NCI-H2227 treated with DMSO at 0.1 percent for 48 hours (cell line): Measurements from ENCODE around the gene TEX2.
"Not testable (repeated sequence)": the region's sequence is repeated elsewhere in the genome, so short reads cannot be mapped to it uniquely, and the experiment has no call there.

Experiments used
- DNase-seq: peaks from one replicate; lab custom pipeline; 2025; lab: John Stamatoyannopoulos, UW

TEX2 gene

DNA sequence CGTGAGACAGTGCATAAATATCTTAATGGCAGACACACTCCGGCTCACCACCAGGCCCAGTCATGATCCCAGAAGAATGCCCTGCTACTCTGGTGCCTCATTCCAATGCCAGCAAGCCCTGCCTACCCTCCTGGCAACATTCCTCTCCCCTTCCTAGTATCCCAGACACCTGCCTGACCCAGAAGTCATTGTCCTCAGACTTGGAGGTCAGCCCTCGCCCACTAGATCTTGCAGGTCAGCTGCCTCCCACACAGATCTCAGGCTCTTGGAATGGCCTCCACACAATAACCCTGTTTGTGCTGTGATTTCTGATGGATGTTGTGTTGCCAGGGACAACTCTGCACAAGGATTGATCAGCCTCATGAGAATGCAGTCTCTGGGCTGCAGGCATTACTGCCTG is 1.8 kb upstream of the TEX2 start:
- DNase-seq, result no peak

DNA sequence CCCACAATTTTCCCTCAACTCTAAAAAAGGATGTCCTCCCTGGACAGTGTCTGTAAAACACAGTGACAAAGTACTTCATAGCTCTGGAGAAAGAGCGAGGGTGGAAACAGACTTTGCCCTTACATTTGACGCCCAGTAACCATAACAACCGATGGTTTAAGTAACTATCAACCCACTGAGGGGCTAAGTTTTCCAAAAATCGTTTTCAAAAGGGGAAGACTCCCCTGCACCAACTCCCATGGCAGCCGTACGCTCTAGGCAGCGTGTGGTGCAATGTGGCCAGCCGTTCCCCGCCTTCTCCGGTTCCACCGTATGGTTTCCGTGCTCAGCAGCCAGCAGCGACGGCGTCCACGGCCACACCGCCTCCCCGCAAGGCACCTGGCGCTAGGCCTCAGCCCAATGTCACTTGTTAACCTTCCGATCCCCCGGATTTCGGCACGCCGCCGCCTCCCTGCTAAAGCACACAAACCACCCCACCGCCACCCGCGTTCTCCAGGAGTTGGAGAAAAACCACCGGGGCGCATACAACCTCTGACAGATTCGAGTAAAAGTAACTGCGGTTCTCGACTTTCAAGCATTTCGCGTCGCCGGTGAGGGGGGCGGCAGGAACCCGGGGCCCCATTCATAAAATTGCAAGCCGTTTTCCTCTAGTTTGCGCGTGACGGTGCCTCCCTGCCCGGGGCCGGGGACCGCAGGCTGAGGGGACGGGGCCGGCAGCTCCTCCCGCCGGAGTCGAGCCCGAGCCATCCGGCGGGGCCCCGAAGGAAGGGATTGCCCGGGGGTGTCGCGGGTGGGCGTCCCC is 661 bp downstream of the TEX2 start:
- no peak for DNase-seq

DNA sequence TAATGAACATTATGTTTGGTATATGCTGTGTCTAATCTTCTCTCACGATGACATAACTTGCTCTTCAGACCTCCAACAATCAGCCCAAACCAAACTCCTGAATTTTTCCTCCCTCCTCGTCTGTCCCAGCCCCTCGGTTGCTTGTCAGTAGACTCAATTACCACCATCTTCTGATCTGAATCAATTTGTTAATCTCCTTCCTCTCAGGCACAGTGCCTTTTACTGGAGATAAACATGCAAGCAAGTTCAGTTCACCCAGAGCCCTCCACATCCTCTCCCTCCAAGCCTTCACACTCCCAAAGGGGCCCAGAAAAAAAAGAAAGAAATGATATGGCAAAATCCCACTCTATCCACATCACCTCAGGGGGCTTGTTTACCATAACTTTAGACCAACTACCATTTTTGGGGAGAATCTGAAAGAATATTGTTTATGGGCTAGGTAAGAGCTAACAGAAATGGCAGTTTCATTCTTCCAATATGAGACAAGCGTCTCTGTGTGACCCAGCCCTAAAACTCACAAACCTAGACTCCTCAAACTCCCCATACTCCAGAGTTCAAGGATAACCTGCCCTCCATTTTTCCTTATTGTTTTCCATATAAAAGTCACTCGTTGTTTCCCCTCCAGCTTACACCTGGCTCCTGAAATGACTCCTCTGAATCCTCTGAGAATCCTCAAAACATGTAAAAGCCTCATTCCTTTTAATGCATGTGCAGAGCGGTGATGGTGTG is 1.5 kb downstream of the TEX2 start:
- DNase-seq, result no peak

DNA sequence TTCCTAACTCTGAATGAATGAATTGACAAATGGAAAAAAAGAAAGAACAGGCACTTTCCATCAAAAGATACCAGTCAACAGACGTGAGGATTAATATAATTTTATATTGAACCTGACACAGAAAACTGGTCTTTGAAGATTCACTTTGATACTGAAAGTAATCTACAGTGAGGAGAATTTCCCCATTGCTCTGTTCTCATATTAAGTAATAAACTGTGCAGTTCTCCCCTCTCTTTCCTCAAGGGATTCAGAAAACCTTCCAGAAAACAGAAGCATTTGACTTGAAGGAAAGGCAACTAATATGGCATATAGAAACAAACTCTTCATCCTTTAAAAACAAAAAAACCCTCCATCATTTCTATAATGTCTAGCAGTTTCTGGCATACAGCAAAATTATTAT is 2.2 kb downstream of the TEX2 start:
- DNase-seq, result no peak

DNA sequence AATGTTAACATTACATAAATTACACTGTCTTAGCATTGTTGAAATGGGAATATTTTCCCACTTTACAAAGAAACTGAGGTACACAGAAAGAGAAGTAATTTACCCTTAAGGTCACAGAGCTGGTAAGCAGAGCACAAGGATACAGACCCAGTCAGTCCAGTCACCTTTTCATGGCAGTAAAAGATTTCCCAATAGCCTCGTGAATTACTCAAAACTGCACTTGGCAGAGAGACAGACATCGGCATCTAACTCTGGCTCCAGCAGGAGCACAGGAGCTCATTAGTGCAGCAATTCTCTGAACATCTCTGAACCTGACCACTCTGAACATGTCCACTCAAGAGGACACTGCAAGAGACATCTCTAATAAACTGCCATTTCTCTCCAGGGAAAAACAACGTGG is 3.1 kb downstream of the TEX2 start:
- DNase-seq, result no peak

DNA sequence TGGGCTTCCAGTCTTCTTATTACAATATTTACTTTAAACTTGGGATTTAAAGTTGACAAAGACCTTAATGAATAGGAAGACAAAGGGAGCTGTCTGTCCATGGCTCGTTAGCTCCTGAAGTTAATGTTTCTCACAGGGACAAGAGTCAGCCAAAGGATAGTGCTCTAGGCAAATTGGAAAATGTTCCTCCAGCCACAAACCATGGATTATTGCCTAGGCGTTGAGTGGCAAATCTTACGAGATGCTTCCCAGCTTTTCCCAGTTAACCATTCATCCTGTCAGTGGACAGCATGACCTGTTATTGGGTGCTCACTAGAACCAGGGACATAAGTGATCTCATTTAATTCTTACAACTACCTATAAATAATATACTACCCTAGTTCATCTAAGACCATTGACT is 3.6 kb downstream of the TEX2 start:
- DNase-seq, result no peak

DNA sequence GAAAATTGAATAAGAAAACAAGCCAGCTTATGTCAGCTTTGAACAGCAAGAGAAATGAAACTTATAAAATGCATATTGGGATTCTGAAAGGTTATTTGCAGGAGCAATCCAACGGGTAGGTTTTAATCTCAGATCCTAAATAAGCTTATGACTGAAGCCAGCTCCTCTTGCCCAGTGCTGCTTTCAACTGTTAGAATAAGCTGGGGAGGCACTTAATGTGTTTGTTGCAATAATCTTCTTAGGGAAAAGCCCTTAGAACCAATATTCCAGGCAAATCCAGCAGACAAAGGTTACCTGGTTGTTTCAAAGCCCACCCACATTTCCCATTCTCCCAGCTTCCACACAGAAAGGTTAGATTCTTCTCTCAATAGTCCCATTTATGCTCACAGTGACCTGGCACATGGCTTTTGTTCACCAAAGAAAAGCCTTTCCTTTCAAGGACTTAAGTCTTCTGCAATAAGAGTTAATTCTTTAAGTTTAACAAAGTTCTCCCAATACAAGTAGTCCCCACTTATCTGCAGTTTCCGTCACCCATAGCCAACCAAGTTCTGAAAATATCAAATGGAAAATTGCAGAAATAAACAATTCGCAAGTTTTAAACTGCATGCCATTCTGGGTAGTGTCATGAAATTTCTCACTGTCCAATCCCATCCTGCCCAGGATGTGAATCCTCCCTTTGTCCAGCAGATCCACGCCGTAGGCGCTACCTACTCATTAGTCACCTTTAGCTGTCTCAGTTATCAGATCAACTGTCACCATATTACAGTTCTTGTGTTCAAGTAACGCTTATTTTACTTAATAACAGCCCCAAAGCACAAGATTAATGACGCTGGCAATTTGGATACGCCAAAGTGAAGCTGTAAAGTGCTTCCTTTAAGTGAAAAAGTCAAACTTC is 5.9 kb downstream of the TEX2 start:
- DNase-seq, result peak; percentile 22

DNA sequence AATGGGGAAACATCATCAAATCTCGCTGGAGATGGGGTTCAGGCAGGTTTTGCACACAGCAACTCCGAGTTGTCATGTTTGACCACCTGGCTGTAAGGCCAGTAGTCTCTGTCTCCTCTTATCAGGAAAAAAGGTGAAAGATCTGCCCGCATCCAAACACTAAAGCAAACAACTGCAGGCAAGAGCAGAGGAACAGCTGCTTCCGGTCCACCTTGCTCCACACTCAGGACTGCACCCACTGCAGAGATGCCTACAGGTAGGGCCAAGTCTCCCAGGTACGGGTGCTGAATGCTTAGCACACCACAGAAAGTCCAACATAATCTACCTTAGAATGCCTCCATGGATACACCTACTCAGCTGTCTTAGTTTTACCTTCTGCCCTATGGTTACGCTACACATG is 7.3 kb downstream of the TEX2 start:
- no peak for DNase-seq

DNA sequence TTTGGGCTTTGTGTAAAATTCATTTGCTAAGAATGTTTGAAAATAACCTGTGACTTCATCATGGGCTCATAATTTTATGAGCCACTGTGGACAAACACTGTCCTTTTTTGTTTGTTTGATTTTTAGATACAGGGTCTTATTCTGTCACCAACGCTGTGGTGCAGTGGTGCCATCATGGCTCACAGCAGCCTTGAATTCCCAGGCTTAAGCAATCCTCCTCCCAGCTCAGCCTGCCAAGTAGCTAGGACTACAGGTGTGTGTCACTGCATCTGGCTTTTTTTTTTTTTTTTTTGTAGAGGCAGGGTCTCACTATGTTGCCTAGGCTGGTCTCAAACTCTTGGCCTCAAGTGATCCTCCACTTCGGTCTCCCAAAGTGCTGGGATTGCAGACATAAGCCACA is 8.3 kb downstream of the TEX2 start:
- DNase-seq, result no peak

DNA sequence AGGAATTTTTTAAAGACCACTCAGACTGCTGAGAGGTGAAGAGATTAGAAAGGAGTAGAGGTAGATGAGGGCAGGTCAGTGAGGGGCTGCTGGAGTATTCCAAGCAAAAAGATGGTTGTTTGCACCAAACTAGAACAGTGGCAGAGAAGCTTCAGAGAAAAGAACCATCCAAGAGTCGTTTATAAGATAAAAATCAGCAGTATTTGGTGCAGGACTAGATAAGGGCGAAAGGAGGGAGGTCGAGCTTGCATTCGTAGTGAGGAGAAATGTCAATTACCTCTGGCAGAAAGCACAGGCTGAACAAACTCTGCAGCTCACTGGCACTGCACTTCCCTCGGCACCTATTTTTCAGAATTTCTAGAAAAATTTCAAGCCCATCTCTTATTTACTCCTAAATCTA is 9.6 kb downstream of the TEX2 start:
- no peak for DNase-seq

DNA sequence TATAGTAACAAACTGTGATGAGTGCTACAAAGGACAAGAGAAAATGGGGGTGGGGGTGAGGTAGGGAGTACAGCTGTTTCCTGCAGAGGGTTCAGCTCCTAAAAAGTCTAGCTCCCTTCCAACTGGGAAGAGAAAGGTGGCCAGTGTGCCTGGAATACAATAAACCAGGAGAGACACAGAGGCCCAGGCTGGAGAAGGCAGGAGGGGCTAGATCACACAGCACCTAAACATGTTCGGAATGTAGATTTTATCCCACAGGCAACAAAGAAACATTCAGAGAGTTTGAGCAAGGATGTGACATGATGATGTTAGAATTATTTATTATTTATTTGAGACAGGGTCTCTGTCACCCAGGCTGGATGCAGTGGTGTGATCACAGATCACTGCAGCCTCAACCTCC is 10.2 kb downstream of the TEX2 start:
- DNase-seq, result no peak

DNA sequence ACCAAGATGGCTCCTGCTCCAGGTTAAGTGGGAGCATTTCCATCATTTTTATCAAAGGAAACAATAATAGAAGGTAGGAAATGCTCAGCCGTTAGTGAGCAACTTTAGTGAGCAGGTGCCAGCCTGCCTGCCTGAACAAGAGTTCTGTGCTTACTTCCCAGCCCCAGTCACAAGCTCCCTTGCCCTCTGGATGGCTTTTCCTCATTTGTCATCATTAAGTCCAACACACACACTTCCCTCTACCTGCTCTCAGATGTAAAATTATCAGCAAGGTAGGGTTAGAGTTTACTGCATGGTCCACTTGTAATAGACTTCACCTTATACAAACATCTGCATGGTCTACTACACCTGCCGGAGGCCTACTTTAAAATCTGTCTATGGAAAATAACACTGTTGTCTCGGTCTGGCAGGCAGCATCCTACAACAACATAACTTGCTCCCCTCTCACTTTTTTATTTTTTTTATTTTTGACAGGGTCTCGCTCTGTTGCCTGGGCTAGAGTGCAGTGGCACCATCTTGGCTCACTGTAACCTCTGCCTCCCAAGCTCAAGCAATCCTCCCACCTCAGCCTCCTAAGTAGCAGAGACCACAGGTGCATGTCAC is 12.7 kb downstream of the TEX2 start:
- no peak for DNase-seq

DNA sequence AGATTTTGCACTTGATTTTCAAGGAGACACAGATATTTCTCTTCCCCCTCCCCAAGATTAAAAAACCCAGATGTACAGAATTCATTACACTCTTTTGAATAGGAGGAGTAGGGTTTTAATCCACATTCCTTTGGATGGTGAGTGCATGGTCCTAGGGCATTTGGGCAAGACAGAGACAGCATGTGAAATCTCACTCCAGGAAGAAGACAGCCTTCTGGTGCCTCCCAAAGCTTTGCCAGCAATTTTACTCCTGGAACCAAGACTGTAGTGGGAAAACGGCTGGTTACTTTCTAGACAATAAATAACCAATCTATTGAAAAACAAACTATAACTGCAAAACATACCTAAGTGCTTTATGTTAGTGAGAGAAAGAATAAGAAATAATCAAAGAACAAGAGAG is 15.2 kb downstream of the TEX2 start:
- DNase-seq, result no peak

DNA sequence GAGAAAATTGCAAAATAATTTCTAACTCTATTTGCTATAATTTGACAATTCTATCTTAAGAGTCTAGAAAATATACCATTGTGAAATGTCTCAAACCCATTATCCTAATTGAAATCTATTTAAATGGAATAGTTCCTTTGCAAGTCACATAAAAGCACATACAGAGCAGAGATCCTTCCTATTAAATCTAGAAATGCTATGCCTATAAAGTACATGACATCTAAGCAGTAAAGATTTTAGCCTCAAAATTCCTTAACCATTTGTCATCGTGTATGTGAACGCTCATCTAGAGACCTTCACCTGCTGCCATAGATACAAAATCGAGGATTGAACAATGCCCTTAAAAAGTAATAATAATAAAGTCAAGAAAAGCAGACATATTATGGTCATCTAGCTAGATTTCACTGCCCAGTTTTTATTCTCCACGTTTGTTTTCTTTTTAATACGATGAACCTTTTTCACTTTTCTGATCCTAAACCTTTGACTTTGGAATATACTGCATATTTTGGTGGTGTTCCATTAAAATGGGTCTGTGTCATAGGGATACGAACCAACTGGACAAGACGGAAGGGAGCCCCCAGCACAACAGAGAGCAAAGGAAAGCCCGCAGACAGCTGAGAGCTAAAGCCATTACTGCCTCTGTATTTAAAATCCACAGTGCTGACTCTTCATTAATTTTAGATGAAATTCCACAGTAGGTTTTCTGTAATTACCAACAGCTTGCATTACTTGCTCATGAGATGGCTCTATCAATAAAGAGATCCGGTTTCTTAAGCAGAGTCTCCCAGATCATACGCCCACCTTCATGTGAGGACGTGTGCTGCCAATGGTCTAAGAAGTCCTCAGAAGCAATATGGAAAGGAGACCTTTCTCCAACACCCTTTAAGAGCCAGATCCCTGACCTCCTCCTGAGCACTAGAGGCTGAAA is 17.6 kb downstream of the TEX2 start:
- DNase-seq, result peak; percentile 96

DNA sequence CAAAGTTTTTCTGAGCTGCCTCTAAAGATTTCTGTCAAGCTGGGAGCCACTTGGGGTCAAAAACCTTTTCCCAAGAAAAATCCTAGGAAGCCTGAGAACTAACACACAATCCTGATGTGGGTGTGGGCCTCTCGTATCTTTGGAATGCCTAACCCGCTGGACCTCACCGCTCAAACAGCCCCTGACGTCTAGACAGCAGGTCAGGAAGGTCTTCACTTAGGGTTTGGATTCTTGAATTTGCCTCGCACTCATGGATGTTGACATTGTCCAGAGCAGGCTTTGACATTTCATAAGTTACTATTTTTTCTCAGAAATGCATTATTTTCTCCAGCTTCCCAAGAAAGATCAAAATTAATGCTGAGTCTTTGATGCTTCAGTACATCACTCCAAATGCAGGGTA is 18.9 kb downstream of the TEX2 start:
- no peak for DNase-seq

DNA sequence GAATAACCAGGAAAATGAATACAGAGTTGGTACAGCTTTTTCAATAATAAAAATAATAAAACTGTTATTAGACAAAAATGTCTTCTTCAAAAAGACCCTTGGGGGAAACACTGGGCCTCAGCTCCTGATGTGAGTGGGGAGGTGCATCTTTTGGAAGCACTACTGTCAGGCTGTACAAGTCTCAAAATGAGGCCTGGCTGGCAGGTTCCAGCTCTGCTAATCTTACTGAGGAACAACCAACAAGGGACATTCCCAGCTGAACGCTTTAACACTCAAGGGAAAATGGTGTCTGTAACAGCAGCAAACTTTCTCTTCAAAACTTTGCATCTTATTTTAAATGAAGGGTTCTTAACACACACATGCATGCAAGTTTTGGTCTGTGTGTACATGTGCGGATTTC is 19.7 kb downstream of the TEX2 start:
- no peak for DNase-seq

DNA sequence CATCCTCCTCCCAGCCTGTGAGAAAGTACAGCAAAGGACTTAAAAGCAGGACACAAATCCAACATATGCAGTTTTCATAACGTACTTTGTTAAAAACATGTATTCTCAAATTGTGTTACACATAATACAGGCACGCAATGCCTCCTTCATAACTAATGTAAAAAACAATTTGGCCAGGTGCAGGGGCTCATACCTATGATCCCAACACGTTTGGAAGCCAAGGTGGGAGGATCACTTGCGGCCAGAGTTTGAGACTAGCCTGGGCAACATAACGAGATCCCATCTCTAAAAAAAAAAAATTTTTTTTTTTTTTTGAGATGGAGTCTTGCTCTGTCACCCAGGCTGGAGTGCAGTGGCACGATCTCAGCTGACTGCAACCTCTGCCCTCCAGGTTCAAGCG is 20.4 kb downstream of the TEX2 start:
- no peak for DNase-seq

DNA sequence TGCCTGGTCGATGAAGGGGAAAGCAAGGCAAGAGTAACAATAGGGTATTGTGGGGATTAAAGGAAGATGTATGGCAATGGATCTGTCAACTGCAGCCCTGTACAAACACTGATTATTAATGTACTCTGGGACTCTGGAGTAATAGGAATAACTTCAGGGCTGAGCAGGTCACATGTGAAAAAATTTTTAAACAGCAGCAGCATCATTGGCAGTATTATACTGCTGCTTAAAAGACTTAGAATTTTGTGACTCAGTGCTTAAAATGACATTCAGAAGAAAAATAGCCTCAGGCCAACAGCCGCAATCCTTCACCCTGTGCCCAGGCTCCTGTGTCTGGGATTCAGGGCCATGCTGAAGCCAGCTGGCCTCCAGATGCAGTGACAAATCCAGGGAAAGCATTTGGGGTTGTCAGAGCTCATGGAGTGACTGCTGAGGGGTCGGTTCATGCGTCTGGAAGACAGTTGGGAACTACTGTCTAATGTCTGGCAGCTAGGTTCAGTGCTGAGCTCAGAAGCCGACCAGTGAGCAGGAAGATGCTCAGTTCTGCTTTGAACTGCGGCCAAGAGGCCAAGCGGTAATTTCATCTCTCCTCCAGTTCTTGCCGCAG is 22.2 kb downstream of the TEX2 start:
- DNase-seq, result peak; percentile 27

DNA sequence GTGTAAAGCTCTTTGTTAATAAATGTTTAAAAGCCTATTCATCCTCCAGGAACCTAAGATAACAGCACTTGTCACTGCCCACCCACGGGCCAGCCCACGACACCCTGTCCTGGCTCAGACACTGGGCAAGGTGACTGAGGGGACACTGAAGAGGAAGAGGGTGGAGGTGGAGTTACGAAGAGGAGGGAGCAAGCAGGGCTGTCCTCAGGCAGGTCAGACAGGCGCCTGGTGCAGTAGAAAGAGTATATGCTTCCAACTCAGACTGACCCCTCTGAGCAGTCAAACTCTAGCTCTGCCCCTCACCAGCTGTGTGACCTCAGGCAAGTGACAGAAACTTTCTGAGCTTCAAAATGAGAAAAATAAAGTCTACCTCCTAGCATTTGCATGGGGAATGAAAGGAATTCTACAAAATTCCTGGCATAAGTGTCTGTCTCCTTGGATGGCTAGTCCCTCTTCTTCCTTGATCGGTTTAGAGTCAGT is 22.8 kb downstream of the TEX2 start:
- no peak for DNase-seq

DNA sequence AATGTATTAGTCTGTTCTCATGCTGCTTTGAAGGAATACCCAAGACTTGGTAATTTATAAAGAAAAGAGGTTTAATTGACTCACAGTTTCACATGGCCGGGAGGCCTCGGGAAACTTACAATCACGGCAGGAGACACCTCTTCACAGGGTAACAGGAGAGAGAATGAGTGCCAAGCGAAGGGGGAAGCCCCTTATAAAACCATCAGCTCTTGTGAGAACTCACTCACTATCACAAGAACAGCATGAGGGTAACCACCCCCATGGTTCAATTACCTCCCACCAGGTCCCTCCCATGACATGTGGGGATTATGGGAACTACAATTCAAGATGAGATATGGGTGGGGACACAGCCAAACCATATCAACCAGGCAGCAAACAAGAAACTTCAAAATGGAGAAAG is 24.6 kb downstream of the TEX2 start:
- not testable (repeated sequence) for DNase-seq
